Gastroesophageal sphincter (tissue), 3 donors: ENCODE data around the gene OTOA.

Experiments
- CTCF ChIP-seq, 4 experiments: fragments of 200-600 bp in 2 of 4; fragments of 450-650 bp in 2 of 4; sonication (generic) in 1 of 4; IDR thresholded peaks; one replicate each; pipeline ENCODE4 v1.5.1; 2017 to 2019; ENCODE audit warnings: antibody characterized with exemption in 4 of 4, mild to moderate bottlenecking in 2 of 4, moderate library complexity in 2 of 4
- EP300 ChIP-seq: sonication (generic); formaldehyde crosslinking; IDR thresholded peaks from one replicate; pipeline ENCODE4 v1.6.1; 2017; ENCODE audit warnings: antibody characterized with exemption, mild to moderate bottlenecking

- TF ChIP-seq CTCF (IDR thresholded peaks at IDR 0.05) (no peak), EP300 (no peak)
These were observed 25.2 kb upstream of the OTOA start for GRCh38 chr16:21638573-21638975.
